SH-SY5Y (cell line): ENCODE measurements around the gene CHRNA9.

Experiments used
- GATA2 ChIP-seq: IDR thresholded peaks from 2 replicates; pipeline ENCODE4 v1.6.1; 2011; ENCODE audit warnings: mild to moderate bottlenecking, low read depth, low read length
- GATA3 ChIP-seq: IDR thresholded peaks from 2 replicates; pipeline ENCODE4 v1.6.1; 2011; ENCODE audit warnings: low read depth, mild to moderate bottlenecking, low read length, moderate library complexity

CHRNA9 gene

DNA sequence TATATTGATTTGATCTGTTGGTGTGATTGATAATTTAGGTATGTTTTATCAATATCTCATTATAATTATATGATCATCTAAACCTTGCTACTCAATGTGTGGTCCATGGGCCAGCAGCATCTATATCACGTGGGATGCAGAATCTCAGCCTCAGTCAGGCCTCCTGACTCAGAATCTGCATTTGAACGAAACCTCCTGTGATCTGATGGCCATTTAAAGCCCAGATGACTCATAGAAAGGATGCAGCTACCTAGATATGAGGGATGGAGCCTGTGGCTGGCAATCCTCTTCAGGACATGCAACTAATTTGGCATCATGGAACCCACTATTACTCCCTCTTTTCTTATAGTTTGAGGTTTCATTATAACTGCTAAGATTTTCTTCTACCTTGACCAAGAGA lies 11.3 kb upstream of the CHRNA9 start:
- no peak for TF ChIP-seq GATA3

DNA sequence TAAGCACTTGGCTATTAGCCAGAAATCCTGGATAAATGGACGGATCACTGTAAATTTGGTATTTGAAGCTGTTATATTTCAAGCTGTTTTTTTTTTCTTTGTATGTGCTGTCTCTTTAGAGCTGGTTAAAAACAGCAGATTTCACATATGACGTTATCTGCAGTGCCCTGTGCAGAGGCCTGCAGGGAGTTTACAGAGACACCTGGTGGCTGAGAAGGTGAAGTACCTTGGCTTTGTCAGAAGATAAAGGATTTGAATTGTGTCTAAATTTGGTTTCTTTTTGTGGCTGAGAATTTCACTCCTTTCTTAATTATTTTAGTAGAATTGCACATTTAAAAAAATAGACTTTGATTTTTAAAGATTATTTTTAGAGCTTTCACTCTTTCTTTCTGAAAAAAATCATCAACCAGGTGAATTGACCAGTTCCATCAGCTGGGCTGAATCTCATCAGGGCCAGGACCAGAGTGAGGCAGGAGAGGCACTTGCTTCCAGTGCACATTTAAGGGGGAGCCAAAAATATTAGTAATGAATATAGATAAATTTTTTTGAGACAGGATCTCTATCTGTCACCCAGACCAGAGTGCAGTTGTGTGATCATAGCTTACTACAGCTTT lies 9.6 kb upstream of the CHRNA9 start:
- TF ChIP-seq GATA2: peak; percentile 64
- no peak for TF ChIP-seq GATA3

DNA sequence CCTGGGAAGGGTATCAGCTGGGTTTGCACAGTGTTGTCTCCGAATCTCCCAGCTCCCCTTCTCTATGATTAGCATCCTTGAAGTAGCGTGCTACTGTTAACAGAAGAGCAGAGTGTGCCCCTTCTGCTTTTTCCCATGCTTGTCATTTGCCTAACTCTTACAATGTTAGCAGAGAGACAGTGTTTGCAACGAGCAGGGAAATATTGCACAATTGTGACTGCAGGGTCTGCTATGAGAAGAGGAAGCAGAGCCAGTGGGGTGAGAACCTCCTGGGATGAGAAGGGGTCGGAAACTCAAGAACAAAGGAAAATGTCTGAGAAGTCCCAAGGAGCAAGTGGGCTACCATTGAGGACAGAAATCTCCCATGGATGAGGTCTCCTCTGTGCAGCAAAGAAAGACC lies 7.8 kb upstream of the CHRNA9 start:
- no peak for TF ChIP-seq GATA3
- TF ChIP-seq GATA2: no peak

DNA sequence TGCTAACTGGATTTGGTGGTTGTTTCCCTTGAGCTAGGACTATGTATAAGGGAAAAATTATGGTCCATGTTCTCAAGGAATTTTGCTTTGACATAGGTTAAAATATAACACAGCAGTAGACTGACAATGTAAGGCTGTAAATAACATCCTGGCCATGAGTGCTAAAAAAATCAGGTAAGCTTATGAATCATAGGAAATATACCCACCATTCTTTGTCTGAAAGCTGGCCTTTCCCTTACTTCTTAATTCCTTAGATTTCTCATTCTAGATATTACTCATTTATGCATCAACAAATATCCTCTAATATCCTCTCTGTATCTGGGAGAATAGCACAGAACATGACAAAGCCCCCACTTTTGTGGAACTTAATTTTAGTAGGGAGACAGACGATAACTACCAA lies 6.8 kb upstream of the CHRNA9 start:
- no peak for TF ChIP-seq GATA3
- no peak for TF ChIP-seq GATA2

GRCh38 chr4:40329805-40330204 lies 5.3 kb upstream of the CHRNA9 start:
- TF ChIP-seq GATA2 (no peak), GATA3 (no peak)

- TF ChIP-seq GATA2: no peak
- TF ChIP-seq GATA3: no peak
Measured at GRCh38 chr4:40330536-40330935, 4.6 kb upstream of the CHRNA9 start.

GRCh38 chr4:40331101-40331745 lies 3.9 kb upstream of the CHRNA9 start:
- TF ChIP-seq GATA3 (no peak), GATA2 (no peak)

DNA sequence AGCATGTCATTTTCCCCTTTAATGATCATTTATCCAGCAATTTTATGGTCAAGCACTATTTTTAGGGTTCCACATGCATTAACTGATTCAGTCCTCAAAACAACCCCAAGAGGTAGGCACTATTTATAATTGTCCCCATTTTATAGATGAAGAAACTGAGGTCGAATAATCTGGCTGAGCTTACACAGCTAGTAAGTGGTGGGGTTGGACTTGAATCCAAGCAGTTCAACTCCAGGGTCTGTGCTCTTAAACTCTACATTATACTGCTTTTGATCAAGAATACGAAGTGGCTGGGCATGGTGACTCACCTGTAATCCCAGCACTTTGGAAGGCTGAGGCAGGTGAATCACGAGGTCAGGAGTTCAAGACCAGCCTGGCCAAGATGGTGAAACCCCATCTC lies 3.2 kb upstream of the CHRNA9 start:
- no peak for TF ChIP-seq GATA2
- no peak for TF ChIP-seq GATA3

GRCh38 chr4:40333921-40334352 lies 1.2 kb upstream of the CHRNA9 start:
- TF ChIP-seq GATA2: no peak
- no peak for TF ChIP-seq GATA3

DNA sequence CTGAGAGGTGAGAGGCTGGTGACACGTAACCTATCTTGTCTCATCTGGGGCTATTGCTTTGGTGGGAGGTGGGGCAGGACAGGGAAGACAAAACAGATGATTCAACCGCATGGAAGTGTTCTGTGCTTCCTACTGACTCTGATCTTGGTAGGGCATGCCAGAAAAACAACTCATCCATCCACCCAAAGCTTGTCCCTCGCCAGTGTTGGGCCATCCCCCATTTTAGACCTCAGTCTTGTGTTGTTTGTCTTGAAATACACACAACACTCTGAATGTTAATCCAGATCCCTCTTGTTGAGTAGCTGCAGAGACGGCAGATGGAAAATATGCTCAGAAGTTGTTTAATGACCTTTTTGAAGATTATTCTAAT lies 377 bp downstream of the CHRNA9 start:
- TF ChIP-seq GATA3 (no peak), GATA2 (no peak)

DNA sequence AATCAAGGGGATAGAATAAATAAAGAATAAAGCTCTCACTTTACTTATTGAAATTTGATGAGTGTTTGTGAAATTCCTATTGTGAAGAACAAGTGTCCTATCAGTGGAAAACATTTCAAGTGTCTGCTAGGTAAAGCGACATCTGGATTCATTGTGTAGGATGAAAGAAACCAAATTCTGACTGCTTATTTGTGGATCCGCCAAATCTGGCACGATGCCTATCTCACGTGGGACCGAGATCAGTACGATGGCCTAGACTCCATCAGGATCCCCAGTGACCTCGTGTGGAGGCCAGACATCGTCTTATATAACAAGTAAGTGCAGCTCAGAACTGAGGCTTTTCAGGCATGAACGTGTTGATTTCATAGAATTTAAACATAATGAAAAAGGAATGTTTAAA lies 1.9 kb downstream of the CHRNA9 start:
- TF ChIP-seq GATA2 (peak; percentile 44), GATA3 (no peak)

DNA sequence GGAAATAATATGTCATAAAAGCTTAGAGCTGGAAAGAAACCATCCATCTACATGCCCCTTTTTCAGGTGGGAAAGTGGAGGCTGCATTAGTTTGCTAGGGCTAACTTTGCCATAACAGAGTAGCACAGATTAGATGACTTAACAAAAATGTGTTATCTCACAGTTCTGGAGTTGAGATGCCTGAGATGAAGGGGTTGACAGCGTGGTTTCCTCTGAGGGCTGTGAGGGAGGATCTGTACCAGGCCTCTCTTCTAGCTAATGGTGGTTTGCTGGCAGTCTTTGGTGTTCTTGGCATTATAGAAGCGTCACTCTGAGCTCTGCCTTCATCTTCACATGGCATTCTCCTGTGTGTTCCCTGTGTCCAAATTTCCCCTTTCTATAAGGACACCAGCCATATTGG lies 2.4 kb downstream of the CHRNA9 start:
- TF ChIP-seq GATA2 (no peak), GATA3 (no peak)

DNA sequence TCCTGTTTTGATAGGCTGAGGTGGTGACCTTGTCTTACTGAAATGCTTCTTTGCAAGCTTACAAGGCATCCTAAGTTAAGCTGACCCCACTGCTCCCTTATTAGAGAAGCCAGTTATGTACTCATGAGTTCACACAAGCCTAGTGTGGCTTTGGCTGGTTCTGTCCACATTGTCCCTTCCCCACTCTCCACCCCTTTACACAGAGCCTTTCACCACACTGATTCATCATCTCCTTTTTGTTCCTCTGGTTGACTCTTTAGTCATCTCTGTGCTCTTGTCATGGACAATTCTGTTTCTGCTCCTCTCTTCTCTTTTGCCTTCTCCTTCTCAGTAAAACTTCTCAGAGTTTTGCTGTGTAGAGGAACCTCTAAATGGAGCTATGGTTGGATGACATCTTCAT lies 4.9 kb downstream of the CHRNA9 start:
- TF ChIP-seq GATA2 (no peak), GATA3 (no peak)

DNA sequence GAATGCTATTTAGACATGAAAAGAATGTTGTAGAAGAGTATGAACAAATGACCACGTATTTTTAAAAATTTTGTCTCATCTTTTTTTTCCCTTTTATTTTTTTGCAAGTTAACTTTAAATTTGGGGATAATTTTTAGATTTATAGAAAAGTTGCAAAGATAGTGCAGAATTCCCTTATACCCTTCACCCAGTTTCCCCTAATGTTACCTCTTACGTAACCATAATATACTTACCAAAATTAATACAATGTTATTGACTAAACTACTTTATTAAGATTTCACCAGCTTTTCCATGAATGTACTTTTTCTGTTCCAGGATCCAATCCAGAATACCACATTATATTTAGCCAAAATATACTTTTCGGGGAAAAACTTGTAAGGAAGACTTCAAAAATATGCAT lies 12.3 kb downstream of the CHRNA9 start:
- TF ChIP-seq GATA2: no peak
- TF ChIP-seq GATA3: no peak

DNA sequence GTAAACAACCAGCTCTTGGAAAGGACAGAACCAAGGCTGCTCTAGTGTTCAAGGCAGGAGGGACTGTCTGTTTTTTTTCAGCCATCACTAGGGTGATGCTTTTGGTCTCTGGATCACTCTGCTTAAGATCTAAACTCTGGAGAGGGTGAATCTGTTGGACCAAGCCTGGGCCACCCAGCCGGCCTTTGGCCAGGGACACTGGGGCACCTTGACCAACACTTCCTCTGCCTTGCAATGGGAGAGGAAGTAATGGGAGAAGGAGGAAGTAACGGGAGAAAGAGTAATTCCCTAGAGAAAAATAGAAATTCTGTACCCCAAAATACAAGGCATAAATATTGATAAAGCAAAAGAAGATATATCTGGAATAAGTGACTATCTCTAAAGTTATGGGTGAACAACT lies 12.9 kb downstream of the CHRNA9 start:
- TF ChIP-seq GATA2 (no peak), GATA3 (no peak)
